GM19351 (cell line): ENCODE results near the gene NR1H2.
A peak's percentile ranks its signal among the peaks of the same experiment; 100 is the strongest.
"Not testable (repeated sequence)": the region's sequence is repeated elsewhere in the genome, so short reads cannot be mapped to it uniquely, and the experiment has no call there.

Source experiments
- ATAC-seq: cut with Tn5 transposase; IDR thresholded peaks from one replicate; pipeline ENCODE4 v1.9.1; 2021; ENCODE audit warnings: mild to moderate bottlenecking, moderate library complexity; ENCODE audit not compliant: unreplicated experiment

NR1H2 gene

GRCh38 chr19:50344661-50345318, 31.5 kb upstream of the NR1H2 start:
- ATAC-seq = peak; percentile 43

DNA sequence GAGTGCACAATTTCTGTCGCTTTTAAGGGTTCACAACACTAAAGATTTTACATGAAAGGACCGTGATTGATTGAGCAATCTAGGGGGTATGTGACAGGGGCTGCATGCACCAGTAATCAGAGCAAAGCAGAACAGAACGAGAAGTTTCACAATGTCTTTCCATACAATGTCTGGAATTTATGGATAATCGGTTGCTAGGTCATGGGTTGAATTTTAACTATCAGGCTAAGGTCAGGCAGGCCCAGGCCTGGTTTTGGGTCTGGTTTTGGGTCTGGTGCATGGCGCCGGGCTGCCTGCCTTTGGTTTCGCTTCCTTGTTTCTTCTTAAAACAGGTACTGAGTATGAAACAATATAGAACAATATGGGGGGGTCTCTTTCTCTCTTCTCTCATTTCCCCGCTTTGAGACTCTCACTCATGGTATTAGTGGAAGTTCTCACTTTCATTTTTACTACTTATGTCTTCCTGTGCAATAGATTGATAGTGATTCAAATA, 29.1 kb upstream of the NR1H2 start:
- ATAC-seq = not testable (repeated sequence)

GRCh38 chr19:50349277-50350057, 26.8 kb upstream of the NR1H2 start:
- ATAC-seq = no peak

DNA sequence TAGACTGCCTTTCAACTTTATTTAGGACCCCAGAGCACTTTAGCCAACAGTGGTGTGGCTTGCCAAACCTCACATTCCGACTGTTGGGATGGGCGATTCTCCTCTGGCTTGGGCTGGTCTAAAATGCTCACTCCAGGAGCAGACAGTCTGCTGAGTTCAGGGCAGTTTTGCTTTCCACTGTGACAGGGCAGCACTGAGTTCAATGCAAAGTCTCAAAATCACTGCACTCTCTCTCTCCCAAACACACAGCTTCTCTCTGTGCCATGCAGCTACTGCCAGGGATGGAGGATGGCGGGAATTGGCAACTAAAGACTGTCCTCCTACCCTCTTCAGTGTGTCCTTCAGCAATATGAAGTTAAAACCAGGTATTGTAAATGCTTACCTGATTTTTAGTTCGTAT, 24.0 kb upstream of the NR1H2 start:
- ATAC-seq = no peak

GRCh38 chr19:50353487-50353880, 22.8 kb upstream of the NR1H2 start:
- ATAC-seq = not testable (repeated sequence)

- no peak for ATAC-seq
Observed at GRCh38 chr19:50356691-50357177, 19.5 kb upstream of the NR1H2 start.

GRCh38 chr19:50357178-50358100, 18.8 kb upstream of the NR1H2 start:
- no peak for ATAC-seq

DNA sequence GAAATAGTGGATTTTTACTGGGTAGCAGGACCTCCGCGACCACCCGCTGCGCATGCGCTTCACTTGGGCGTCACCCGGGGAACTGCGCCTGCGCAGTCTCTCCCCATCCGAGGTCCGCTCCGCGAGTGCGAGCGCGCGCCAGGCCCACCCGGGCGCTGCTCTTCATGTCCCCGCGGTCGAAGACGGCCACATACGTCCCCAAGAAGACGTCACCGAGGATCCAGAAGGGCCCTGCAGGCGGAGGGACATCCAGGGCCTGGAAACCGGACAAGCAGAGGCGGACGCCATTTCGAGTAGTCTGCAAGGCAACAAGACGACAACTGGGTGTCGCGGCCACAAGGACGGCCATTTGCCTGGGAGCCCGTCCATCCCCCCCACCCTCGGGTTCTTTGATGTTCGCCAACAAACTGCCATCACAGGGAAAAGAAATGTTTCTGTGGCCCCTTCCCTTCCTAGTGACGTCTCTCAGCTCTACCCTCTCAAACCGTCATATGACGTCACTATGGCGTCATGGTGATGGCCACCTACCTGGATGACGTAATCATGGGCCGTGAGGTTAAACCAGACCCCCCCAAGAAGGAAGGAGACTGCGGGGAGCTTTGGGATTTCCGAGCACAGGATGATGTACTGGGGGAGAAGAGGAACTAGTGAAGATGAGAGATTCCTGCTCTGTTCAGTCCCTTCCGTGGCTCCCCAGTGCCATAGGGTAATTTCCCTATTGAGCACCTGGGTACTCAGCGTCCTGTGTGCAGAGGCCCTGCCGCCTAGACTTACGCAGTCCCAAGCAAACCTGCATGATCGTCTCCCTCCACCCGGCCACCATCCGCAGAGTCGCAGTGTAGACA, 17.6 kb upstream of the NR1H2 start:
- no peak for ATAC-seq

- no peak for ATAC-seq
Observed at GRCh38 chr19:50359328-50359818, 16.9 kb upstream of the NR1H2 start.

- ATAC-seq = no peak
Observed at GRCh38 chr19:50361290-50362029, 14.8 kb upstream of the NR1H2 start.

GRCh38 chr19:50362030-50362412, 14.2 kb upstream of the NR1H2 start:
- ATAC-seq = no peak

GRCh38 chr19:50362656-50363424, 13.4 kb upstream of the NR1H2 start:
- no peak for ATAC-seq

GRCh38 chr19:50365434-50366306, 10.6 kb upstream of the NR1H2 start, which contains the start of gene NAPSA:
TSS of gene NAPSA (minus strand) at chr19:50365639. CDS start at chr19:50365621, 18 bp downstream.
- ATAC-seq = no peak

- peak; percentile 47 for ATAC-seq
Observed at GRCh38 chr19:50368649-50369570, 7.3 kb upstream of the NR1H2 start.

- ATAC-seq = no peak
Observed at GRCh38 chr19:50371914-50372475, 4.3 kb upstream of the NR1H2 start.

DNA sequence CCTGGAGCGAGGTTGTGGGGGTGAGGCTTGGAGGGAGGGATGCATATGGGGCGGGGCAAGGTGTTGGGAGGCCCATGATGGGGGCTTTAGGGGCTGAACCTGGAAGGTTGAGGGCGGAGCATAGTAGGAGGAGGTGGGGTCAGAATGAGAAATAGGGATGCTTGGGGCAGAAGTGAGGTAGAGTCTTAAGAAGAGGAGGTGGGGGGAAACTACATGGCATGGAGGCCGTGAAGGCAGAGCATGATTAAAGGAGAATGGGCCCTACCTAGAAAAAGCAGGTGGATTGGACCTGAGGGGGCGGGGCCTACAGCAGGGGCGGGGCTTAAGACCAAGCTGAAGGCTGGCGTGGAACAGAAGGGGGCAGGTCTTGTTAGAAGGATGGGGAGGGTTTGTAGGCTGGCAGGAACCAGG, 799 bp downstream of the NR1H2 start:
- no peak for ATAC-seq
